Prostate gland (tissue), 2 donors: Measurements from ENCODE around the gene PRSS56. TPM values are rescaled to one million over a fixed set of nuclear protein-coding genes. Genes with fewer than 3 reads are reported as not detected.

Experiments
- DNase-seq: peaks from one replicate; pipeline ENCODE4 v3.0.0-alpha.2; 2019; ENCODE audit warnings: low spot score
- H3K27ac ChIP-seq, 2 donors: fragments of 200-600 bp; sonication (generic); 2 replicates each; pipeline ENCODE4 v1.5.1; 2017 to 2019
- H3K27me3 ChIP-seq: fragments of 200-600 bp; sonication (generic); replicated peaks from 2 replicates; pipeline ENCODE4 v1.5.1; 2019; ENCODE audit not compliant: insufficient read depth
- H3K36me3 ChIP-seq, 2 donors: fragments of 200-600 bp; sonication (generic); 1 replicate in 1 of 2; 2 replicates in 1 of 2; pipeline versions ENCODE4 v1.5.1 to v1.8.1; 2017 to 2019
- H3K4me1 ChIP-seq: fragments of 200-600 bp; sonication (generic); replicated peaks from 2 replicates; pipeline ENCODE4 v1.5.1; 2019
- H3K4me3 ChIP-seq, 2 donors: fragments of 200-600 bp; sonication (generic); 2 replicates each; pipeline ENCODE4 v1.5.1; 2017 to 2019
- H3K9me3 ChIP-seq: fragments of 200-600 bp; sonication (generic); 2 replicates; pipeline ENCODE4 v1.5.1; 2017
- CTCF ChIP-seq, 4 experiments: fragments of 200-600 bp in 2 of 4; fragments of 450-650 bp in 2 of 4; sonication (generic) in 2 of 4; IDR thresholded peaks; 1 replicate in 3 of 4; 2 replicates in 1 of 4; pipeline ENCODE4 v1.5.1; 2016 to 2019; ENCODE audit warnings: antibody characterized with exemption in 4 of 4, mild to moderate bottlenecking in 2 of 4, moderate library complexity in 2 of 4
- POLR2A ChIP-seq: fragments of 450-650 bp; IDR thresholded peaks from one replicate; pipeline ENCODE4 v1.6.1; 2016; ENCODE audit warnings: antibody characterized with exemption, mild to moderate bottlenecking
- POLR2AphosphoS5 ChIP-seq: sonication (generic); formaldehyde crosslinking; IDR thresholded peaks from one replicate; pipeline ENCODE4 v1.6.1; 2017; ENCODE audit warnings: antibody characterized with exemption
- WGBS: methylation state at CpG from one replicate; pipeline ENCODE4 v1.1.5; 2018; 5-methylcytosine and 5-hydroxymethylcytosine counted together
- intact Hi-C: fragments of 100-400 bp; cut with DNase I; formaldehyde crosslinking; loops from one replicate; pipeline ENCODE4 v1.14.2; 2022
- total RNA-seq, 2 donors: library from RNA; depleted of rRNA; stranded (reverse); fragments of >200 nt; gene quantifications; one replicate each; pipeline ENCODE4 v1.1.0, GENCODE V29; 2016

Gene PRSS56
- total RNA-seq, 2 donors from 2014 or later, result not detected

- intact Hi-C loops, result no loop called here
- peaks cover 28% of the 10 kb centered on the region for H3K27me3 ChIP-seq
- H3K27ac ChIP-seq, result no peak overlapping the region
- no peaks in the 10 kb centered on the region for H3K36me3 ChIP-seq
- TF ChIP-seq POLR2A, result no peak
- no peak for TF ChIP-seq POLR2AphosphoS5
- no peak for TF ChIP-seq CTCF (IDR thresholded peaks at IDR 0.05)
- peaks cover 5% of the 10 kb centered on the region for H3K4me1 ChIP-seq
- no peak for DNase-seq
- H3K9me3 ChIP-seq, result no peaks in the 10 kb centered on the region
- no peak overlapping the region for H3K4me3 ChIP-seq
- WGBS, result 92% methylated on average over 5 of the region's 5 CpGs
These were observed 31.4 kb upstream of the PRSS56 start for GRCh38 chr2:232488721-232489300.

GRCh38 chr2:232489516-232490220 is 30.5 kb upstream of the PRSS56 start:
- H3K4me3 ChIP-seq, result no peak overlapping the region
- intact Hi-C loops, result no loop called here
- WGBS, result 80% methylated on average over 9 of the region's 9 CpGs
- peaks cover 23% of the 10 kb centered on the region for H3K27me3 ChIP-seq
- no peaks in the 10 kb centered on the region for H3K36me3 ChIP-seq
- no peak for TF ChIP-seq POLR2AphosphoS5
- no peak for TF ChIP-seq CTCF (IDR thresholded peaks at IDR 0.05)
- TF ChIP-seq POLR2A, result no peak
- H3K4me1 ChIP-seq, result peaks cover 5% of the 10 kb centered on the region
- no peaks in the 10 kb centered on the region for H3K9me3 ChIP-seq
- no peak overlapping the region for H3K27ac ChIP-seq
- DNase-seq, result no peak

GRCh38 chr2:232490221-232491138 is 29.7 kb upstream of the PRSS56 start:
- TF ChIP-seq POLR2AphosphoS5 (no peak), POLR2A (no peak), CTCF (IDR thresholded peaks at IDR 0.05) (no peak)
- WGBS, result 85% methylated on average over 30 of the region's 30 CpGs
- no peaks in the 10 kb centered on the region for H3K9me3 ChIP-seq
- no peaks in the 10 kb centered on the region for H3K36me3 ChIP-seq
- H3K4me3 ChIP-seq, result no peak overlapping the region
- peaks cover 16% of the 10 kb centered on the region for H3K27me3 ChIP-seq
- intact Hi-C loops, result no loop called here
- peaks cover 5% of the 10 kb centered on the region for H3K4me1 ChIP-seq
- no peak overlapping the region for H3K27ac ChIP-seq
- DNase-seq, result no peak

- WGBS, result 97% methylated on average over 12 of the region's 12 CpGs
- Histone ChIP-seq H3K27me3 (peaks cover 8% of the 10 kb centered on the region), H3K4me1 (peaks cover 5% of the 10 kb centered on the region), H3K36me3 (no peaks in the 10 kb centered on the region), H3K27ac (no peak overlapping the region), H3K9me3 (no peaks in the 10 kb centered on the region), H3K4me3 (no peak overlapping the region)
- TF ChIP-seq CTCF (IDR thresholded peaks at IDR 0.05), result no peak
- TF ChIP-seq POLR2AphosphoS5, result no peak
- no peak for TF ChIP-seq POLR2A
- DNase-seq, result no peak
- intact Hi-C loops, result no loop called here
These were observed 28.9 kb upstream of the PRSS56 start for GRCh38 chr2:232491139-232491780.
